ENCODE results near the gene SYK.

- TF ChIP-seq ARNT (IDR thresholded peaks at IDR 0.05) = no peak
- no peak for TF ChIP-seq FOXA1 (IDR thresholded peaks at IDR 0.05)
- TF ChIP-seq SP1 (IDR thresholded peaks at IDR 0.05) = no peak
- no peak for TF ChIP-seq ELF4 (IDR thresholded peaks at IDR 0.05)
- no peak for TF ChIP-seq HDGF (IDR thresholded peaks at IDR 0.05; ENCODE audit: borderline replicate concordance)
- no peak for TF ChIP-seq NFRKB (IDR thresholded peaks at IDR 0.05)
- no peak for TF ChIP-seq ZNF384 (IDR thresholded peaks at IDR 0.05)
- no peak for TF ChIP-seq FOXK2 (IDR thresholded peaks at IDR 0.05)
- TF ChIP-seq SUZ12 (IDR thresholded peaks at IDR 0.05) = no peak
- TF ChIP-seq FOXM1 (IDR thresholded peaks at IDR 0.05; ENCODE audit: borderline replicate concordance) = no peak
- no peak for TF ChIP-seq L3MBTL2 (conservative IDR thresholded peaks at IDR 0.05)
- TF ChIP-seq PKNOX1 (IDR thresholded peaks at IDR 0.05) = no peak
Observed at GRCh38 chr9:90858457-90858901, 56.9 kb downstream of the SYK start.

Measured in HEK293T (cell line).